ENCODE data around the gene ADI1. TPM values are rescaled to one million over a fixed set of nuclear protein-coding genes. Genes with fewer than 3 reads are reported as not detected.

The ADI1 gene
- total and polyA plus RNA-seq, 12 donors = 50.0 to 160 (median 103) TPM

DNA sequence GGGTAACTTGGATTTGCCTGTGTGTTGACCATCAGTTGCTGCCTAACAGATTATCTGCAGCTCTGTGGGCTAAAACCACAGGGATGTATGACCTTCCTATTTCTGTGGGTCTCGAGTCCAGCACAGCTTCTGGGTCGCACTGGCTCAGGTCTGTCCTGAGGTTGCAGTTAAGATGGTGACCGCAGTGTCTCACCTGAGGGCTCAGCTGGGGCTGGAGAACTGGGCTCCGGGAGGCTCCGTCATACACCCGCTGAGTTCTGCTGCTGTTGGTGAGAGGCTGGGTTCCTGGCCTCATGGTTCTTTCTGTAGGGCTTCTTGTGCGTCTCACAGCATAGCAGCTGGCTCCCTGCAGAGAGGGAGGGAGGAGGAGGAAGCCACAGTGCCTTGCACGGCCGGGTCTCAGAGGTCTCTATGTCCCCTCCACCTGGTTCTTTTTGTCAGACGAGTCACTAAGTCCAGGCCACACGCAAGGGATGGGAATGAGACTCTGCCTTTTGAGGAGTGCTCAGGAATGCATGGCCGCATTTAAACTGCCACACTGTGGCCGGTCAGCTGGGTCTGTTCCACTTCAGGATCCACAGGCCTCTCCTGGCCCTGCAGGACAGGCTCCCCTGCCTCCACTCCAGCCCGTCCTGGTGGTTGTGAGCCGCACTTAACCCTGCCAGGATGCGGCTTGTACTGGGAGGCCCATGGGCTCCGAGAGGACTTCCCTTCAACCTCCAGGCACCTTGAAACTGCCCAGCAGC lies 67.2 kb downstream of the ADI1 start:
- Histone ChIP-seq H3K9me3 (replicated peaks in 1 of 3) (no peaks in the 10 kb centered on the region), H3K27ac (no peak overlapping the region), H3K36me3 (replicated peaks in 1 of 2) (peaks cover 0 to 25% of the 10 kb centered on the region in 2 donors), H3K27me3 (no peaks in the 10 kb centered on the region), H3K4me1 (replicated peaks in 1 of 2) (peaks cover 0 to 4% of the 10 kb centered on the region in 2 donors), H3K4me3 (no peak overlapping the region)
- intact Hi-C loops (cut with DNase I) = loop anchor here in 1 of 2 donors (10.0 kb wide), 1 partner anchor 267 kb away; no protein-coding TSS in a partner anchor
- TF ChIP-seq CTCF (IDR thresholded peaks at IDR 0.05) (no peak), POLR2A (IDR thresholded peaks at IDR 0.05) (no peak)
- DNase-seq = peak in 1 of 7 donors; percentile 40
- WGBS, 4 donors = 93 to 96% (median 95%) methylated on average over 3 to 17 of the region's 17 CpGs

GRCh38 chr2:3451169-3451568 lies 68.2 kb downstream of the ADI1 start:
- intact Hi-C loops (cut with DNase I) = loop anchor here in 1 of 2 donors (10.0 kb wide), 1 partner anchor 266 kb away; no protein-coding TSS in a partner anchor
- no peak overlapping the region for H3K27ac ChIP-seq
- no peak for TF ChIP-seq POLR2A (IDR thresholded peaks at IDR 0.05)
- TF ChIP-seq CTCF (IDR thresholded peaks at IDR 0.05) = no peak
- no peak overlapping the region for H3K4me3 ChIP-seq
- H3K4me1 ChIP-seq (replicated peaks in 1 of 2) = peaks cover 0 to 4% of the 10 kb centered on the region in 2 donors
- 92 to 96% (median 95%) methylated on average over 4 of the region's 4 CpGs for WGBS, 4 donors
- no peaks in the 10 kb centered on the region for H3K27me3 ChIP-seq
- peaks cover 0 to 27% of the 10 kb centered on the region in 2 donors for H3K36me3 ChIP-seq (replicated peaks in 1 of 2)
- no peaks in the 10 kb centered on the region for H3K9me3 ChIP-seq (replicated peaks in 1 of 3)
- no peak for DNase-seq

DNA sequence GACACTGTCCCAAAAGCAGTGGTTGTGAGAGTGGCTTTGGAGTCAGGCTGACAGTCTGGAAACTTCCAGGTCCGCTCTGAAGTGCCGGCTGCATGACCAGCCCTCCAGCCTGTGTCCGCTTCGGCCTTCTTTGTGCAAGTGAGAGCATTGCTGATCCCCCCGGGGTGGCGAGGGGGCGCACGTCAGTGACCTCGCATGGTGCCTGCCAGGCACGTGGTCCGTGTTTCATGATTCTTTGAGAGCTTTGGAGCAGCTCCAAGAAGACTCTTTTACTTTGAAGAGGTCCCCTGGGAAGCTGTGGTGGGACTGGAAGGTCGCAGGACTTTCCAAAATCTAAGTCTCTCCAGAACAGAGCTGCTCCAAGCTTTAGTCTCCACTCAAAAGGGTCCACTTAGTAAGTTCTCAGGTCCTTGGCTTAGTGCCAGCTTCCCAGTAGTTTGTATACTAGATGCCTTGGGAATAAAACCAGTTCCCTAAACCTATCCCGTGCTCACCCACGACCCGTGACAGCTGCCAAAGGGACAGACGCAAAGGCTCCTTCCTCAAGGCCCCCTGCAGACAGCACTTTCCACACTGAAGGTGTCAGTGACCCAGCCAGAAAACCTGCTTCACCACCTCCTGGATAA lies 68.8 kb downstream of the ADI1 start:
- Histone ChIP-seq H3K4me3 (no peak overlapping the region), H3K36me3 (replicated peaks in 1 of 2) (peaks cover 0 to 29% of the 10 kb centered on the region in 2 donors), H3K9me3 (replicated peaks in 1 of 3) (no peaks in the 10 kb centered on the region), H3K4me1 (replicated peaks in 1 of 2) (peaks cover 0 to 4% of the 10 kb centered on the region in 2 donors), H3K27me3 (no peaks in the 10 kb centered on the region), H3K27ac (no peak overlapping the region)
- no peak for TF ChIP-seq POLR2A (IDR thresholded peaks at IDR 0.05)
- TF ChIP-seq CTCF (IDR thresholded peaks at IDR 0.05) = no peak
- peak in 1 of 7 donors; percentile 53 for DNase-seq
- intact Hi-C loops (cut with DNase I) = loop anchor here in 1 of 2 donors (10.0 kb wide), 1 partner anchor 266 kb away; no protein-coding TSS in a partner anchor
- 75 to 86% (median 82%) methylated on average over 8 to 16 of the region's 16 CpGs for WGBS, 4 donors

GRCh38 chr2:3449936-3450335 lies 69.4 kb downstream of the ADI1 start:
- Histone ChIP-seq H3K27me3 (no peaks in the 10 kb centered on the region), H3K9me3 (replicated peaks in 1 of 3) (no peaks in the 10 kb centered on the region), H3K4me1 (replicated peaks in 1 of 2) (peaks cover 0 to 4% of the 10 kb centered on the region in 2 donors), H3K36me3 (replicated peaks in 1 of 2) (peaks cover 0 to 33% of the 10 kb centered on the region in 2 donors), H3K27ac (no peak overlapping the region), H3K4me3 (no peak overlapping the region)
- intact Hi-C loops (cut with DNase I) = loop anchor here (10.0 kb wide), 2 partner anchors 195 to 265 kb away; no protein-coding TSS in a partner anchor
- peak in 1 of 7 donors; percentile 43 for DNase-seq
- WGBS, 4 donors = 91 to 96% (median 92%) methylated on average over 11 of the region's 11 CpGs
- TF ChIP-seq POLR2A (IDR thresholded peaks at IDR 0.05) (no peak), CTCF (IDR thresholded peaks at IDR 0.05) (no peak)

Measured in adrenal gland (tissue), 12 donors.